WI38 (cell line): ENCODE measurements around the gene EHD4.
A peak's percentile ranks its signal among the peaks of the same experiment; 100 is the strongest.

Experiments used
- H3K4me3 ChIP-seq: 2 replicates; pipeline ENCODE4 v1.5.1; 2011; ENCODE audit warnings: low read depth, mild to moderate bottlenecking, control low read depth, low read length
- TF ChIP-seq, protein P1 (sequence below): IDR thresholded peaks from 2 replicates; pipeline ENCODE4 v1.5.1; 2012; ENCODE audit warnings: low read depth, mild to moderate bottlenecking, control low read depth, low read length

Gene EHD4

DNA sequence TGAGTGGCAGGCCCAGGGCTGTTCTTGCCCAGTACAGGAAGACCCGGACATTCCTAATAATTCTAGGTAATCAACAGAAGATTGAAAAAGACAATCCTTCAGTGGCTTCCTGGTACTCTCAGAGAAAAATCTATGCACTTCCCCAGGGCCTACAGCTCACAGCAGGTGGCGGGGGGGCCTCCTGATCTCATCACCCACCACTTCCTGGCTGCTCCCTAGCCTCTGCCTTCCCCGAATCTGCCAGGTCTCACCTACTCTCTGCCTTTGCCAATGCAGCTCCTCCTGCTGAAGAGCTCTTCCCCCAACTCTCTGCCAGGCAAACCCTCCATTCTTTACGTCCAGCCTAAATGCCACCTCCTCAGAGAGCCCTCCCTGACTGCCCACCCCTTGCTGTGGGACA lies 37.5 kb downstream of the EHD4 start:
- H3K4me3 ChIP-seq = no peak overlapping the region
- TF ChIP-seq, protein P1, sequence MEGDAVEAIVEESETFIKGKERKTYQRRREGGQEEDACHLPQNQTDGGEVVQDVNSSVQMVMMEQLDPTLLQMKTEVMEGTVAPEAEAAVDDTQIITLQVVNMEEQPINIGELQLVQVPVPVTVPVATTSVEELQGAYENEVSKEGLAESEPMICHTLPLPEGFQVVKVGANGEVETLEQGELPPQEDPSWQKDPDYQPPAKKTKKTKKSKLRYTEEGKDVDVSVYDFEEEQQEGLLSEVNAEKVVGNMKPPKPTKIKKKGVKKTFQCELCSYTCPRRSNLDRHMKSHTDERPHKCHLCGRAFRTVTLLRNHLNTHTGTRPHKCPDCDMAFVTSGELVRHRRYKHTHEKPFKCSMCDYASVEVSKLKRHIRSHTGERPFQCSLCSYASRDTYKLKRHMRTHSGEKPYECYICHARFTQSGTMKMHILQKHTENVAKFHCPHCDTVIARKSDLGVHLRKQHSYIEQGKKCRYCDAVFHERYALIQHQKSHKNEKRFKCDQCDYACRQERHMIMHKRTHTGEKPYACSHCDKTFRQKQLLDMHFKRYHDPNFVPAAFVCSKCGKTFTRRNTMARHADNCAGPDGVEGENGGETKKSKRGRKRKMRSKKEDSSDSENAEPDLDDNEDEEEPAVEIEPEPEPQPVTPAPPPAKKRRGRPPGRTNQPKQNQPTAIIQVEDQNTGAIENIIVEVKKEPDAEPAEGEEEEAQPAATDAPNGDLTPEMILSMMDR = no peak

DNA sequence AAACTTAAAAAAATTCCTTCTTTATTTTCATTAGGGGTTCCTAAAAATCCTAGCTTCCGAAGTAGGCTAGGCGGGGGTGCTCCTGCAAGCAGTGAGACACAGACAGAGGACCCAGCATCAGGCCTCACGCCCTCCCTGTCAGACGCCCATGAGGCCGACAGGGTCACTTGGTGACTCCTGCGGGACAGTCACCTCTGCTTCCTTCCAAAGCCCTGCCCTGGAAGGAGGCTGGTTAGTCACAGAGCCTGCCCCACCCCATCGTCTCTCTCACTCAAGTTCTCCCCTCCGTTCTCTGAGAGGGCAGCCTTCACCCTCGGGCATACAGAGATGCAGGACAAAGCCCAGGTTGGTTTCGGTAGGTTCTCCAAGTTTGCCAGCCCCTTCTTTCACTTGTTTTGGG lies 38.6 kb downstream of the EHD4 start:
- no peak overlapping the region for H3K4me3 ChIP-seq
- TF ChIP-seq, protein P1 = no peak

DNA sequence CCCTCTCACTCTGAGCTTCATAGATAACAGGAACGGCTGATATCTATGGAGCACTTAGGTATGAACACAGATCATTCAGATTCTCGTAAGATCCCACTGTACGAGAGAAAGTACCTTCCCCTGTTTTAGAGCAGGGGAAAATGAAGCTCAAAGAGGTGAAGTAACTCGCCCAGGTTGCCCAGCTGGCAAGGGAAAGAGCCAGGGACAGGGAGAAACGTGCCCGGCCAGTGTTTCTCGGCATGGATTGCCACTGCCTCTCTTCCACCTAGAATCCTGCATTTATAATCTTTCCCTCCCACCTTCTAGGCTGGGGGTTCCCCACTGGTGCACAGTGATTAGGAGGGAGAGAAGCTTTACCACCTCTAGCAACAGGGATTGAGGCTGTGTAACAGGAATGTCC lies 39.0 kb downstream of the EHD4 start:
- no peak overlapping the region for H3K4me3 ChIP-seq
- TF ChIP-seq, protein P1 = no peak

DNA sequence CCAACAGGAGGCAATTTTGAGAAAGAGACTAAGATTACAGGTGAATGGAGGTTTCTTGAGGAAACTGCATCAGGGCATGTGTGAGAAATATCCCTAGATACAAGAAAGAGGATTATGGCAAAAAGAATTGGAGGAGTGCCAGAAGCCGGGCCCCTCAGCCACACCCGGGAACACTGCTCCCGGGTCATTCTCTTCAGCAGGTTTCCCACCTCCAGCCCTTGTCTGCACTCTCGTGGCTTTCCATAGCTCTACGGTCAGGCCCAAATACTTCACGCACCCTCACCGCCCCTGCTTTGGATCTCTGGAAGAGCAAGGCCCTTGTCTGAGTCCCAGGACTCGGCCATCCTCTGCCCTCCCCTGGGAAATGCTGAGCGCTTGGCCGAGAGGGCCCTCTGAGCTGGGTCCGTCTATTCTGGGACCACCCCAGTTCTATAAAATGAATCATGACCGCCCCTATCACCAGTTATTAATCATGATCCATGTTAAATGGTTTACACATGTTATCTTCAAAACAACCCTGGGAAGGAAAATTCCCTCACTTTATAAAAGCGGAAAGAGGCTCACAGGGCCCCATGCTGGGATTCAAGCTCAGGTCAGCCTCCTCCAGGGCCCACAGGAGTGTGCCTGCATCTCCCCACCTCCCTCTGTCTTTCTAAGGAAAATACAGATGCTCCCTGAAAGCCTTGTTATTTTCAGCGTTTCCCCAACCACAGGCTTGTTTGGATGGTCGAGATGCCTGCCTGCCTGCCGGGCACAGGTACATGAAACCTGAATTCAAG lies 39.7 kb downstream of the EHD4 start:
- no peak overlapping the region for H3K4me3 ChIP-seq
- TF ChIP-seq, protein P1 = no peak

DNA sequence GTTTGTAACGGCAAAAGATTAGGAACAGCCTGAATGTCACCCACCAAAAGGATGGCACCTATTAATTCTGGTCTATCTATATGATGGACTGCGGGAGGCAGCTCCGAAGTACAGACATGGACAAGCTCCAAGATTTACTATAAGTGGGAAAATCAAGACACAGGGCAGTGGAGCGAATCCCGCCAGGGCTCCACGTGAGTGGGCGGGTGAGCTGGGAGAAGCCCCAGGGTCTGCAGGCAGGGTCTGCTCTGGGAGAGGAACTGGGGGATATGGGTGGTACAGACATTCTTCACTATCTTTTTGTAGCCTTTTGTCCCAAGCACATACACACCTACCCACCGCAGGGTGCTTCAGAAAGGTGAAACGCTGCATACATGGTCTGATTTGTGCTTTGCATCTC lies 40.3 kb downstream of the EHD4 start:
- no peak overlapping the region for H3K4me3 ChIP-seq
- TF ChIP-seq, protein P1 = no peak

DNA sequence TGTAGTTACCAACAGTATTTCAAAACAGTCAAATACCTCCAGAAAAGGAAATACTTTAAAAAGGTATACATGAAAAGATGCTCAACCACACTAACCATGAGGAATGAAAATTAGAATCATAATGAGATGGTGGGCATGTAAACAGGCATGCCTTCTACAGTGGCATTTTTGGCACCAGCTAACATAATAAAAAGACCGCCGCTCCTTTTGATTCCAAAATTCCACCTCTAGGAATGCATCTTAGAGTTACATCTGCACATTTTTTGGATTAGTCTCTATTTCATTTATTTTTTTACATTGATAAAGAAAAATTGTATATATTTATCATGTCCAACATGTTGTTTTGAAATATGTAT lies 41.5 kb downstream of the EHD4 start:
- TF ChIP-seq, protein P1 = no peak
- H3K4me3 ChIP-seq = no peak overlapping the region

DNA sequence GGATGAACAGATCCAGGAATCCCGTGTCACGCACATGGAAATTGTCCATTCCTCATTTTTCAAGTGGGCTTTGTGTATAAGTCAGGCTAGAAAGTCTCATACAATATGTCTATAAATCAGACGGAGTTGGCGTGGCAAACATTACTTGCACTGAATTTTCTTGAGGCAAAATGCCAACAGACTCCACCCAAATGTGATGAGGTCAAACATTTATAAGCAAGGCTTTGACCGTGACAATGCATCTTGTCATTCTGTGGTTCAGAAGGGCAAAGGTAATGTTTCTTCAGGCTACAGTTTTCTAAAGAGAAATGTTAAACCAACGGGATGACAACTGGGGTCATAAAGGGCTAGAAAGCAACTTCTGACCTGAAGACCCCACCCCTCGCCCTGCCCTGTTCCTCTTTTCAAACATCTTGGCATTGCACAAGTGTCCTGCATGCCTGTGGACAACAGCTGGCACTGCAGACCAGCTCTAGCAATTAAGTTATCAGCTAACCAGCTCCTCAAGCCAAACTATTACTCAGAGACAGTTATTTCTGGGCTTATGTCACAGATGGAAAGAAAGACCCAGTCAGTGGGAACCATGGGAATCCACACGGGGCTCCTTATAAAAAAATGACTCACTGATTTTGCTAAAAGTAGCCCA lies 42.0 kb downstream of the EHD4 start:
- TF ChIP-seq, protein P1 = peak; percentile 23; the same call in 1 of the 2 replicates

More for the DNA sequence above, 42.0 kb downstream of the EHD4 start:
- no peak overlapping the region for H3K4me3 ChIP-seq
